ENCODE data around the gene SFMBT2.
"Not testable (repeated sequence)": the region's sequence is repeated elsewhere in the genome, so short reads cannot be mapped to it uniquely, and the experiment has no call there.

The SFMBT2 gene

DNA sequence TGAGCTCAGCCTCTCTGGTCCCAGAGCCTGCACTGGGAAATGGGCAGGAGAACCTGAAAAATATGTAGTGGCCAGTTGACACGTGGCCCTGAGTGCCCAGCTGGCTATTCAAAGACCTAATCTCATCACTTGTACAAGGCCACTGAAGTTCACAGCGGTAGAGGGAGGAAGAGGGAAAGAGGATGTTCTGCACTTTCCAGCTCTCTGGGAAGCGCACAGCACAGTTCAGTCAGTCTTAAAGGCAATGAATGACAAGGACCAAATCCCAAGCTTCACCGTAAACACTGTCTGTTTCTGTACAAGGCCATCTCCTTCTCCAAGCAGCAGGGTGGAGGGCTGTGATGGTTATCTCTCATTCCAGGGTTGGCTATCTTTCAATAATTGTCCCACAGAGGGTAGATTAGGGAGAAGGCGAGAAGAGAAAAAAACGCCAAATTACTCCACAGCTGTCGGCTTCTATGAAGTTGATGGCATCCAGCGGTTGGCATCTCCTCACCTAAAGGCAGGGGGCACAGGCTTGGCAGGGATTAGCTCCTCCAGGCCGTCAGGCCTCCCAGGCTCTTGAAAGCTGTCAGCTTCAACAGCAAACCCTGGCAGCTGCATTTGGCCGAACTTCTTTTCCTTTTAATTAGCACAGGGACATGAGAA lies 10.6 kb downstream of the SFMBT2 start:
- no peak for DNase-seq

GRCh38 chr10:7399533-7399932 lies 11.3 kb downstream of the SFMBT2 start:
- DNase-seq: no peak

- DNase-seq: no peak
Observed at GRCh38 chr10:7397049-7398035, 13.5 kb downstream of the SFMBT2 start.

- DNase-seq: not testable (repeated sequence)
Observed at GRCh38 chr10:7392301-7392700, 18.5 kb downstream of the SFMBT2 start.

DNA sequence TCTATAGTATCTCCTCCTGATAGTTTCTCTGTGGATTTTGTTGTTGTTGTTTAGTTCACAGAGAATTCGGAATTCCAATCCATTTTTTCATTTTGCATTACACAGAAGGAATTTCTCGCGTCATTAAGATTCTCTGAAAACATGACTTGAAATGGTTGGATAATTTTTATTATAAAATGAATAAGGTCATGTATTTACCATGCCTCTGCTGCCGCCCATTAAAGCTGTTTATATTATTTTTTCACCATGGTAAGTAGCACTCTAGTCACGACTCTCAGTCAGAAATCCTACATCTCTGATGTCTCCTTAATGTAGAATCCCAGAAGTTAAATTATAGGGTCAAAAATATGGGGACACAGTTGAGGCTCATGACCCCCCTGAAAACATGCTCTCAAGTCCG lies 19.1 kb downstream of the SFMBT2 start:
- no peak for DNase-seq

DNA sequence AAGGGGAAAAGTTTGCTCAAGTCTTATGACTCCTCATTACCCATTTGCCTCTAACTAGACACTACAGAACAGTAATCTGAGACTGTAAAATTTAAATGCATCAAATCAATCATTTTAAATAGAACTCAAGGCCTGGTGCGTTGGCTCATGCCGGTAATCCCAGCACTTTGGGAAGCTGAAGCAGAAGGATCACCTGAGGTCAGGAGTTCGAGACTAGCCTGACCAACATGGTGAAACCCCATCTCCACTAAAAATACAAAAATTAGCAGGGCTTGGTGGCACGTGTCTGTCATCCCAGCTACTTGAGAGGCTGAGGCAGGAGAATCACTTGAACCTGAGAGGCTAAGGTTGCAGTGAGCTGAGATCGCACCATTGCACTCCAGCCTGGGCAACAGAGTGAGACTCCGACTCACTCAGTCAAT lies 20.1 kb downstream of the SFMBT2 start:
- DNase-seq: not testable (repeated sequence)

- no peak for DNase-seq
Observed at GRCh38 chr10:7389844-7390243, 21.0 kb downstream of the SFMBT2 start.

DNA sequence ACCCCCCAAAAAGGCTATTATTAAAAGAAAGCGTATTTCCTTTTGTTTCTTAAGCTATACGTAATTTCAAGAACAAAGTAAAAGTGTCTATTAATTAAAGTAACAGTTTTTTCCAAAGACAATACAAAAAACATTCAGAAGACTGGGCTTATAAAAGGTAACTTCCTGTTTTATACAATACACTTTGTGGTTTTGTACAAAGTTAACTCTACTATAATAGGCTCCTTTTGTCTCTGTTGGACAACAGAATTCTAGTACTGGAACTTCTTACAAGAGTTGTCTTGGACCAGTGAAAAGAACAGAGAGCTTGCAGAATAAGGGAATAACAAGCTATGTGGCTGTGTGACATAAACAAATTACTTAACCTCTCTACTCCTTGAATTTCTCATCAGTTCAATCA lies 21.5 kb downstream of the SFMBT2 start:
- no peak for DNase-seq

DNA sequence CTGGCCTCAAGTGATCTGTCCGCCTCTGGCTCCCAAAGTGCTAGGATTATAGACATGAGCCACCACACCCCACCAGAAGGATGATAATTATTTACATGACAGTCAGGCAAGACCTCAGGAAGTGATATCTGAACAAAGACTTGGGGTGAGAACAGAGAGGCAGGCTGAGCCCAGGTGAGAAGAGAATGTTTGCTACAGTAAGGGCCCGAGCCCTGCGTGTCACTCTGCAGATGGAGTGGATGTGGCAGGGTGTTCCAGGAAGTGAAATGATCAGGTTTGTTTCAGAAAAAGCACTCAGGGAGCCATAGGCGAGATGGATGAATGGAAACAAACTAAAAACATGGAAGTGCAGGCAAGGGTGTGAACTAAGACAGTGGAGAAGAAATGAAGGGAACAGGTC lies 22.2 kb downstream of the SFMBT2 start:
- no peak for DNase-seq

- DNase-seq: not testable (repeated sequence)
Observed at GRCh38 chr10:7388149-7388548, 22.7 kb downstream of the SFMBT2 start.

DNA sequence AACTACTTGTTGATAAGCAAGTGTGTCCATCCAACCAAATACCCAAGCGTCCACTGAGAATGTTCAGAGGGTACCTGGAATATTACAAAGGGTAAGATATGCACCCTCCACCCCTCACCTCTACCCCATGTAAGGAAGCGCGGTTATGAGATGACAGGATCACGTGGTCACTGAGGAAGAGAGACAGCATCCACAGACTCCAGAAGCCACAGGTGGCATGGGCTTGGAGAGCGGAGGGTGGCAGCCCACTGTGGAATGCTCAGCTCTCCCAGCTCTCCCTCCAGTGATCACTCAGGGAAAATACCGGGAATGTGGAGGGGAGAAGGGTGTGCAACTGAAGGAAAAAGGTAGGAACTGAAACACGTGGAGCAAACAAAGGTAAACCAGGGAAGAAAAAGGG lies 25.7 kb downstream of the SFMBT2 start:
- no peak for DNase-seq

DNA sequence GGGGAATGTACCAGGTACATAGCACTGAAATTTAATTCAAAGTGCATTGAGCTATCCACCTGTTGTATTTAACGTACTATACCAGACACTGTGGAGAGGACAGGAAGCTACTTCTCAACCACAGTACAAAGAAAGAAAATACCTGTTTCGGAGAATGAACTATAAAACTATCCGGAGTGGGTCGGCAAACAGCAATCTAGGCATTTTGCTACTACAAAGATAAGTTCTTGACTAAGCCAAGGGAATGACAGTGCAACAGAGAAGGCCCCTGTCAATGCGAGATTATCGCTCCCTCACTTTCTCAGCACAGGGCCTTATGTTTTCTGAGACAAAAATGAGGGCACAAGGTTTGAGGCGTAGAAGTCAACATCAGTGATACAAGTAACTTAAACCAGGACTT lies 27.4 kb downstream of the SFMBT2 start:
- no peak for DNase-seq

- DNase-seq: no peak
Observed at GRCh38 chr10:7380704-7381241, 30.1 kb downstream of the SFMBT2 start.

DNA sequence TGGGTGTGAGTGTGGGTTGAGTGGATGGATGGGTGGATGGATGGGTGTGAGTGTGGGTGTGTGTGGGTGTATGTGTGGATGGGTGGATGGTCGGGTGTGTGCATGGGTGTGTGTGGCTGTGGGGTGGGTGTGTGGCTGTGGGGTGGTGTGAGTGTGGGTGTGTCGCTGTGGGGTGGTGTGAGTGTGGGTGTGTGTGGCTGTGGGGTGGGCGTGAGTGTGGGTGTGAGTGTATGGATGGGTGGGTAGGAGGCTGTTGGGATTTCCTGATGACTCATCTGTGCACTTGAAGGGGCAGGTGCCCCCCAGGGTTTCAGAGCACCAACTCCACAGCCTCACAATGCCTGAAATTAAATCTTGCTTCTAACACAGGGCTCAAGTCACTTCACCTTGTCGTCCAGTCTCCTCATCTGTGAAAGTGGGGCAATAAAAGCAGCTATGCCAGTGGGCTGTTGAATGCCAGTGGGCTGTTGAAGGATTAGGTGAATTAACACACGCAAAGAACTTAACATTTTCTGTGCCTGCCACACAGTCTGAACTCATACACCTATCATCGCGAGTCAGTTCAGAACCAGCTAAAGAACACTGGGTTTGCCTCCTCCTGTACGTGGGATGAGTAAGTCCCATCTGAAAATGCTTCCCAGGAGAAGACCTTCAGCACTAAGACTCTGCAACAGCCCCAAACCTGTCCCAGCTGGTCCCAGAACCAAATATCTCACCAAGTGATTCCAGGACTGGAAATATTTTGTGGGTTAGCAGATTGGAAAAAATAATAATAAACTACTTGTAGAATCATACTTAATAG lies 32.0 kb downstream of the SFMBT2 start:
- no peak for DNase-seq

- no peak for DNase-seq
Observed at GRCh38 chr10:7377614-7378248, 33.1 kb downstream of the SFMBT2 start.

- no peak for DNase-seq
Observed at GRCh38 chr10:7374795-7375194, 36.0 kb downstream of the SFMBT2 start.

- no peak for DNase-seq
Observed at GRCh38 chr10:7373039-7373438, 37.8 kb downstream of the SFMBT2 start.

- DNase-seq: no peak
Observed at GRCh38 chr10:7372504-7372903, 38.3 kb downstream of the SFMBT2 start.

DNA sequence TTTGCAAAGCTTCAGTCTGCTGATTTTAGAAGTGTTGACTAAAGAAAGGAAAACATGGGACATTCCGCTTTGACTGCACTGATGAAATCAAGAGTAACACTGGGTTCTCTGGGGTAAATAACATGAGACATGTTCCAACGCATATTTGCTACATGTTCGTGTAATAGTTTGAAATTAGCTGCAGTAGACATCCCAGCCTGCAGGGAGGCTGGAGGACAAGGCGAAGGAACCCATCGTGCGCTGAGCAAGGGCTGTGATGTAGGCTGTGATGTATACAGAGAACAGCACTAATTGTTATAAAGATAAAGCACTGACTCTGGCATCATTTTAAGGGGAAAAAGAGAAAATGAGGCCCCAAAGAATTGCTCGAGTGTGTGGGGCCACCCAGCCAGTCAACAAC lies 40.3 kb downstream of the SFMBT2 start:
- no peak for DNase-seq

GRCh38 chr10:7365027-7365745 lies 45.6 kb downstream of the SFMBT2 start:
- no peak for DNase-seq

- DNase-seq: no peak
Observed at GRCh38 chr10:7364474-7364873, 46.4 kb downstream of the SFMBT2 start.

- DNase-seq: no peak
Observed at GRCh38 chr10:7363700-7364099, 47.1 kb downstream of the SFMBT2 start.
